Panc1 (cell line): ENCODE results near the gene GRIP1. TPM values are rescaled to one million over a fixed set of nuclear protein-coding genes. Genes with fewer than 3 reads are reported as not detected.

Source experiments
- ATAC-seq: fragments of 200-7000 bp; cut with Tn5 transposase; 2 replicates; pipeline ENCODE4 v1.9.1; 2020; ENCODE audit warnings: mild to moderate bottlenecking, moderate library complexity
- BruUV-seq: library from RNA; stranded (reverse); fragments of 400-500 nt; replicated peaks from 2 replicates; lab custom pipeline; 2021; lab: Mats Ljungman, UMichigan
- CTCF ChIA-PET: fragments of 300-600 bp; sonication (Branson Sonifier 250); formaldehyde crosslinking; loops from one replicate; lab custom pipeline; 2022; ENCODE audit warnings: antibody characterized with exemption; lab: Charles Lee
- POLR2A ChIA-PET: fragments of 300-600 bp; sonication (Branson Sonifier 250); formaldehyde crosslinking; loops from one replicate; lab custom pipeline; 2022; ENCODE audit warnings: antibody characterized with exemption; lab: Charles Lee
- DNase-seq: peaks from one replicate; pipeline ENCODE4 v3.0.0-alpha.2; 2010; ENCODE audit warnings: low read depth, low spot score
- H3K27ac ChIP-seq: 2 replicates; pipeline ENCODE4 v1.5.1; 2011; ENCODE audit warnings: mild to moderate bottlenecking, low read length, inconsistent platforms
- H3K27me3 ChIP-seq: fragments of 200-500 bp; sonication (Bioruptor generic); 2 replicates; pipeline ENCODE4 v1.6.0; 2014; ENCODE audit warnings: low read length, inconsistent platforms; ENCODE audit not compliant: control insufficient read depth, insufficient read depth
- H3K36me3 ChIP-seq: fragments of 200-500 bp; sonication (Bioruptor generic); 2 replicates; pipeline ENCODE4 v1.5.1; 2014; ENCODE audit warnings: inconsistent platforms, mild to moderate bottlenecking, low read length, moderate library complexity; ENCODE audit not compliant: control insufficient read depth, insufficient read depth
- H3K4me1 ChIP-seq: 2 replicates; pipeline ENCODE4 v1.5.1; 2011; ENCODE audit warnings: inconsistent platforms, mild to moderate bottlenecking, low read length, moderate library complexity; ENCODE audit not compliant: control insufficient read depth, insufficient read depth
- H3K4me3 ChIP-seq, 2 experiments: 2 replicates each; pipeline ENCODE4 v1.5.1; 2011 to 2012; ENCODE audit warnings: low read depth in 2 of 2, low read length in 2 of 2, mild to moderate bottlenecking in 2 of 2, inconsistent platforms in 1 of 2, moderate library complexity in 1 of 2
- H3K9me3 ChIP-seq: fragments of 200-500 bp; sonication (Bioruptor generic); 2 replicates; pipeline ENCODE4 v1.5.1; 2014; ENCODE audit warnings: low read depth, mild to moderate bottlenecking, inconsistent platforms, low read length, moderate library complexity; ENCODE audit not compliant: control insufficient read depth, insufficient read depth
- CTCF ChIP-seq: fragments of 450-650 bp; IDR thresholded peaks from 2 replicates; pipeline ENCODE4 v1.5.1; 2017; ENCODE audit warnings: mild to moderate bottlenecking
- POLR2AphosphoS5 ChIP-seq: IDR thresholded peaks from 2 replicates; pipeline ENCODE4 v1.6.1; 2012; ENCODE audit warnings: mild to moderate bottlenecking, low read depth, low read length, moderate library complexity
- REST ChIP-seq, 2 experiments: IDR thresholded peaks; 2 replicates each; pipeline ENCODE4 v1.6.1; 2011 to 2012; ENCODE audit warnings: low read depth in 2 of 2, control low read depth in 1 of 2, low read length in 1 of 2, mild to moderate bottlenecking in 1 of 2, moderate library complexity in 1 of 2; ENCODE audit not compliant: insufficient read depth in 1 of 2
- SIN3A ChIP-seq: IDR thresholded peaks from 2 replicates; pipeline ENCODE4 v1.6.1; 2012; ENCODE audit warnings: low read depth, mild to moderate bottlenecking, low read length, moderate library complexity, borderline replicate concordance; ENCODE audit not compliant: insufficient read depth
- TCF7L2 ChIP-seq: IDR thresholded peaks from 2 replicates; pipeline ENCODE4 v1.6.1; 2011; ENCODE audit warnings: mild to moderate bottlenecking, low read depth, low read length, inconsistent platforms
- in situ Hi-C: cut with HindIII; loops from 2 replicates; pipeline ENCODE4 v1.10.0; 2016; ENCODE audit warnings: low sequenced_read_pairs, low pct_unique_long_range_greater_than_20kb
- intact Hi-C: fragments of 100-400 bp; cut with micrococcal nuclease; formaldehyde crosslinking; loops from one replicate; pipeline ENCODE4 v1.10.0; 2022; ENCODE audit not compliant: unreplicated experiment
- total RNA-seq: library from RNA; stranded (reverse); gene quantifications from one replicate; pipeline ENCODE4 v1.2.1, GENCODE V29; 2021; ENCODE audit not compliant: unreplicated experiment

The GRIP1 gene
- total RNA-seq, 1 experiment from 2014 or later: 9.2 TPM

- intact Hi-C loops (no loop called here), in situ Hi-C loops (no loop called here)
- DNase-seq: no peak
- POLR2A ChIA-PET: no interaction called here
- no peak for ATAC-seq
- no peaks in the 10 kb centered on the region for H3K36me3 ChIP-seq
- no TSS peak for BruUV-seq
- no peaks in the 10 kb centered on the region for H3K4me1 ChIP-seq
- H3K4me3 ChIP-seq: no peak overlapping the region
- H3K9me3 ChIP-seq: no peaks in the 10 kb centered on the region; the same call in 1 of the 2 replicates
- no peak for TF ChIP-seq SIN3A
- no peak for TF ChIP-seq CTCF
- H3K27me3 ChIP-seq: no peaks in the 10 kb centered on the region
- CTCF ChIA-PET: no interaction called here
- no peak overlapping the region for H3K27ac ChIP-seq
These were observed 290.4 kb downstream of the GRIP1 start for GRCh38 chr12:66388517-66388916.

GRCh38 chr12:66387117-66387516 lies 291.8 kb downstream of the GRIP1 start:
- DNase-seq (no peak), ATAC-seq (no peak)
- Histone ChIP-seq H3K9me3 (no peaks in the 10 kb centered on the region; the same call in 1 of the 2 replicates), H3K4me3 (no peak overlapping the region), H3K36me3 (no peaks in the 10 kb centered on the region), H3K4me1 (no peaks in the 10 kb centered on the region), H3K27me3 (no peaks in the 10 kb centered on the region), H3K27ac (no peak overlapping the region)
- CTCF ChIA-PET: no interaction called here
- in situ Hi-C loops (no loop called here), intact Hi-C loops (no loop called here)
- no TSS peak for BruUV-seq
- POLR2A ChIA-PET: no interaction called here
- no peak for TF ChIP-seq SIN3A
- no peak for TF ChIP-seq TCF7L2
- TF ChIP-seq POLR2AphosphoS5: no peak
- TF ChIP-seq REST (IDR thresholded peaks at IDR 0.05; ENCODE audit: insufficient read depth in 1 of 2, low read depth in 2 of 2, low read length in 1 of 2): no peak
- no peak for TF ChIP-seq CTCF
